GM21528 (cell line): ENCODE measurements around the gene VGF.
"Not testable (repeated sequence)": the region's sequence is repeated elsewhere in the genome, so short reads cannot be mapped to it uniquely, and the experiment has no call there.

Source experiments
- ATAC-seq: cut with Tn5 transposase; IDR thresholded peaks from one replicate; pipeline ENCODE4 v1.9.1; 2021; ENCODE audit warnings: mild to moderate bottlenecking, moderate library complexity; ENCODE audit not compliant: unreplicated experiment, low FRiP score

Gene VGF

GRCh38 chr7:101151908-101152651 is 13.3 kb downstream of the VGF start:
- no peak for ATAC-seq

- no peak for ATAC-seq
Measured at GRCh38 chr7:101140746-101141382, 24.5 kb downstream of the VGF start.

- no peak for ATAC-seq
Measured at GRCh38 chr7:101140339-101140699, 25.1 kb downstream of the VGF start.

GRCh38 chr7:101138213-101138870 is 27.0 kb downstream of the VGF start:
- ATAC-seq, result peak; percentile 55

GRCh38 chr7:101137651-101138212 is 27.6 kb downstream of the VGF start:
- ATAC-seq, result no peak

GRCh38 chr7:101134399-101134980 is 30.9 kb downstream of the VGF start:
- no peak for ATAC-seq

GRCh38 chr7:101133621-101134398 is 31.6 kb downstream of the VGF start:
- no peak for ATAC-seq

GRCh38 chr7:101132626-101133600 is 32.5 kb downstream of the VGF start:
- not testable (repeated sequence) for ATAC-seq

- no peak for ATAC-seq
Measured at GRCh38 chr7:101129603-101130117, 35.7 kb downstream of the VGF start.

GRCh38 chr7:101128040-101128834 is 37.1 kb downstream of the VGF start:
- ATAC-seq, result no peak

- ATAC-seq, result no peak
Measured at GRCh38 chr7:101127460-101128039, 37.8 kb downstream of the VGF start.

GRCh38 chr7:101126651-101127459 is 38.5 kb downstream of the VGF start, which contains the start of gene SERPINE1:
TSS of gene SERPINE1 (plus strand) at chr7:101127104. CDS start at chr7:101128394, 1,290 bp downstream.
- ATAC-seq, result no peak

- ATAC-seq, result no peak
Measured at GRCh38 chr7:101125989-101126650, 39.2 kb downstream of the VGF start.

- ATAC-seq, result no peak
Measured at GRCh38 chr7:101124376-101125056, 40.9 kb downstream of the VGF start.

- ATAC-seq, result no peak
Measured at GRCh38 chr7:101123703-101124068, 41.7 kb downstream of the VGF start.
